Stimulated activated effector memory CD8-positive, alpha-beta T cell treated with anti-CD3 and anti-CD28 coated beads, Interleukin-12 subunit alpha, Interleukin-12 subunit beta, amount 100 ng/mL, for 72 hours (primary cell): ENCODE data around the gene DMKN.

Experiments used
- ATAC-seq: fragments of 150-1000 bp; cut with Tn5 transposase; 2 replicates; pipeline ENCODE4 v1.10.0; 2021
- DNase-seq, 2 donors: peaks; one replicate each; pipeline ENCODE4 v3.0.0; 2021 to 2022; ENCODE audit warnings: low spot score in 2 of 2
- H3K27ac Mint-ChIP-seq: one replicate; pipeline ENCODE4 v1.8.0; 2022; ENCODE audit warnings: mild to moderate bottlenecking, mixed read lengths
- H3K36me3 Mint-ChIP-seq: one replicate; pipeline ENCODE4 v1.8.0; 2022; ENCODE audit warnings: mild to moderate bottlenecking, mixed read lengths
- H3K4me1 Mint-ChIP-seq: one replicate; pipeline ENCODE4 v1.8.0; 2022; ENCODE audit warnings: mixed read lengths
- H3K4me3 Mint-ChIP-seq: one replicate; pipeline ENCODE4 v1.8.0; 2022; ENCODE audit warnings: mild to moderate bottlenecking, mixed read lengths
- H3K9me3 Mint-ChIP-seq: one replicate; pipeline ENCODE4 v1.8.0; 2022; ENCODE audit warnings: mixed read lengths

DMKN gene

DNA sequence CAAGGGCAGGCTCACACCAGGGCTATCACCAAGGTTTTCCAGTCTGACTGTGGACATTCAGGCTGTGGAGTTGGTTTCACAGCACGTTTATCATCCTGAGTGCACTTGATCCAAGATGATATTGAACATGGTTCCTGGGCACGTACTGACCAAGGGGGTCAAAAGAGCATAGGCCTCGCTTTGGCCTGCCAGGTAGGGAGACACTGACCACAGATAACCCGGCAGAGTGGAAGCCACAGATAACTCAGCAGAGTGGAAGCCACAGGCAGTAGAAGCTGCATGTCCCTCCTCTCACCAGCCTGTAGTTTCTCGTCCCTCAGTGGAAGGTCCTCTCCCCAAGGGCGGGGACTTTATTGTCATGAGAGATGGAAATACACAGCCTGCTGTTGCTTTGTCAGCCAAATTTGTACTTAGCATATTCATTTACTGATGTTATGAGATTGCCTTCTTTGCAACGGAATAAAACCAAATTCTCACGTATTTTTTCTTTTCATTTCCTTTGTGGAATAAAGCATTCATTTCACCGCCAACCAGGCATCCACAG is 14.4 kb downstream of the DMKN start:
- H3K4me1 Mint-ChIP-seq: peaks cover 10% of the 10 kb centered on the region
- H3K27ac Mint-ChIP-seq: no peak overlapping the region
- H3K36me3 Mint-ChIP-seq: no peaks in the 10 kb centered on the region
- DNase-seq (no peak), ATAC-seq (no peak)
- no peak overlapping the region for H3K4me3 Mint-ChIP-seq
- no peaks in the 10 kb centered on the region for H3K9me3 Mint-ChIP-seq

DNA sequence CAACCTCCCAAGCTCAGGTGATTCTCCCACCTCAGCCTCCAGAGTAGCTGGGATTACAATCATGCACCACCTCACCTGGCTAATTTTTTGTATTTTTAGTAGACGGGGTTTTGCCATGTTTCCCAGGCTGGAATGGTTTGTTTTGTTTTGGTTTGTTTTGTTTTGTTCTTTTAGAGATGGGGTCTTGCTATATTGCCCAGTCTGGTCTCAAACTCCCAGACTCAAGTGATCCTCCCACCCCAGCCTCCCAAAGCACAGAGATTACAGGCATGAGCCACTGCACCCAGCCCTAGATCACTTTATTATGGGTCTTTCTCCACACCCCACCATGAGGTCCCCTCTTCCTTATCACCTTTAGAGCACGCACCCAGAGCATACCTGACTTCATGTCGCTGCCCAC is 15.2 kb downstream of the DMKN start:
- ATAC-seq (no peak), DNase-seq (no peak)
- Mint-ChIP-seq H3K27ac (no peak overlapping the region), H3K4me1 (peaks cover 10% of the 10 kb centered on the region), H3K36me3 (no peaks in the 10 kb centered on the region), H3K4me3 (no peak overlapping the region), H3K9me3 (no peaks in the 10 kb centered on the region)

DNA sequence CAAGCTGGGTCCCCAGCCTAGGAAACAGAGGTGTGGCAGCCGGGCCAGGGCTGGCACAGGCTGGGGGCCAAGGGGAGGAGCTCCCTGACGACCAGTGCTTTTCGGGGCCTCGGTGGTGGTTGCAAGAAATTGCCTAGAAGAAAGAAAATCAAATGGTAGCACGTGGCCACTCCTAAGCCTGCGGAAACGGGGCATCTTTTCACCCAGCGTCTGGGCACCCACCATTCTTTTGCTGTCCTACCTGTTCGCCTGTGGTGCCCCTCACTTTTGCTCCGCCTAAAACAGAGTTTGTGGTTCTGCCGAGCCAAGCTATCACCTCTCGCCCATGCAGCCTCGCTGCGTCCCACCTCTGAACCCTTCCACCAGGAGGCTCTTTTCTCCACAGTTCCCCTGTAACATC is 16.0 kb downstream of the DMKN start:
- Mint-ChIP-seq H3K9me3 (no peaks in the 10 kb centered on the region), H3K4me3 (no peak overlapping the region), H3K36me3 (no peaks in the 10 kb centered on the region), H3K4me1 (peaks cover 10% of the 10 kb centered on the region), H3K27ac (no peak overlapping the region)
- ATAC-seq: no peak
- no peak for DNase-seq

DNA sequence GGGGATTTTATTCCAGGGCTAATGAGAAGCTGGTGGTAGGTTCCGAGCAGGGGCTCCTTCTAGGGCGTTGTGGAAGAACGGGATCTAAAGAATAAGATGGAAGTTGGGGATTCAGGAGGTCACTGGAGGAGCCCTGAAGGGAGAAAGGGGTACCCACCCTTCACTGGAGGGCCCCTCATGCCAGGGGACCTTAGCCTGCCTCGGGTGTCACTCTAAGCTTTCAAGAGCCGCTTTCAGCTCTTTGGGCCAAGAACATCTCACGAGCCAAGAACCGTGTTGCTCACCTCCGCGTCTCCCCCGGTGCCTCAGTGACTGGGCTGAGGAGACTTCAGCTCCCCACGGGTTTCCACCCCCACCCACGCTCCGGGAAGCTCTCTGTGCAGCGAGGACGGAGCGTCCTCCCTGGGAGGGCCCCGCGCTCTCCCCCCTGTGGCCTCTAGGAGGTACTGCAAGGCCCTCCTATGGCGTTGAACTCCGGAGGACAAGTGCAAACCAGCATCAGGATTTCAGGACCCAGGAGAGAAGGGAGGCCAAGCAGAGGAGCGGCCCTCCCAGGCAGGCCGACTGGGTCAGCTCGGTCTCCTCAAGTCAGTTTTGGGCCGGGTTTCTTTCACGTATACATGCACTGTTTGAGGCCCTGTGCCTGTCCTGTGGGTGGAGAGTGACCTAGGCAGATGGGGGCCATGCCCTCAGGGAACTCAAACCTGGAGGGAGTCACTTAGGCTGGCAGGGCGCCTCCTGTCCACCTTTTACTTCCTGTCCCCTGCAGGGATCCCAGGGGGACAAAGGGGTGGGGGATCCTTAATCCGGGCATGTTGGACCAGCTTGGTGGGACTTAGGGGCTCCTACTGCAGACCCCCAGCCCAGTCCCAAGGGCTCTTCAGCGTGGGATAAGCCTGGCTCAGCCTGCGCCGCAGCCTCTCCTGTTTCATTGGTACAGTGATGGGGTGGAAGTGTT is 18.1 kb downstream of the DMKN start:
- no peaks in the 10 kb centered on the region for H3K9me3 Mint-ChIP-seq
- DNase-seq: peak; percentile 66 to 81
- peak overlapping the region; percentile 8 for H3K4me3 Mint-ChIP-seq
- peaks cover 10% of the 10 kb centered on the region for H3K4me1 Mint-ChIP-seq
- no peak overlapping the region for H3K27ac Mint-ChIP-seq
- peak; percentile 90 for ATAC-seq
- H3K36me3 Mint-ChIP-seq: no peaks in the 10 kb centered on the region

DNA sequence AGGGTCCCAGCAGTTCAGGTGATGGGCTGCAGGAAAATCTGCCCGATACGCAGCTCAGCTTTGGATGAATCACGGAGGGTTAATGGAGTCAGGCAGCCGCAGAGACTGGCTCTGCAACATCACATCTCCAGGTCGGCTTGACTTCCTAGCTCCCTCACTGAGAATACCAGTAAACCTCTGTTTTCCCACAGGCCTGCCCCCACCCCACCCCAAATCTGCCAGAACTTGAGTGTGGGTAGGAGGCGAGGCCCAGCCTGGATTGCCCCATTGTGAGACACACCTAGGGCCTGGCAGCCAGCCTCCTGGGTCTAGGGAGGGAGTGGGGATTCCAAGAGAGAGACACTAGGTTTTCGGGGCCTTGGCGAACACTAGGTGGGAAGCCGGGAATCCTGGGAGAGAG is 19.5 kb downstream of the DMKN start:
- Mint-ChIP-seq H3K4me3 (no peak overlapping the region), H3K9me3 (no peaks in the 10 kb centered on the region), H3K36me3 (no peaks in the 10 kb centered on the region), H3K4me1 (peaks cover 10% of the 10 kb centered on the region), H3K27ac (no peak overlapping the region)
- ATAC-seq (no peak), DNase-seq (no peak)

DNA sequence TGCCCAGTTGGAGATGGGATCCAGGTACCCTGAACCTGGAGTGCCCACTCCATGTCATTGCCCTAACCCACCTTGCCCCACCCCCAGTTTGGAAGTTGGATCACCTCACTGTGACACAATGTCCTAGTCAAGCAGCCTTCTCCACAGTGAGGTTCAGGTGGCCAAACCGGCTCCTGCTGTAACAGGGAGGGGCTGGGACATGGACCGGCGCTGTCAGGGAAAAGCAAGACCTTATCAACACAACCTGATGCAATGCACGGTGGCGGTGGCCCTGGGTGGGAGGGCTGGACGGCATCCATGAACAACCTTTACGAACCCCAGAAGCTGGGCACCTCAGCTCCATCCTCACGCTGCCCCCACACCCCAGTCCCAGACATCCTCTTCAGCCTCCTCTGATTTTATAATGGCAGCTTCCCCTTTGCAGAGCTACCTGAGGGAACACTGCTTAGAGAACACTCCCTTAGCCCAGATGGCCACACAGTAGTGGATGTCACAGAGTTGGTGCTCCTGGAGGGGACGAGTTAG is 21.6 kb downstream of the DMKN start:
- DNase-seq: no peak
- H3K9me3 Mint-ChIP-seq: no peaks in the 10 kb centered on the region
- no peak for ATAC-seq
- H3K4me1 Mint-ChIP-seq: peaks cover 10% of the 10 kb centered on the region
- no peak overlapping the region for H3K4me3 Mint-ChIP-seq
- no peak overlapping the region for H3K27ac Mint-ChIP-seq
- H3K36me3 Mint-ChIP-seq: no peaks in the 10 kb centered on the region

DNA sequence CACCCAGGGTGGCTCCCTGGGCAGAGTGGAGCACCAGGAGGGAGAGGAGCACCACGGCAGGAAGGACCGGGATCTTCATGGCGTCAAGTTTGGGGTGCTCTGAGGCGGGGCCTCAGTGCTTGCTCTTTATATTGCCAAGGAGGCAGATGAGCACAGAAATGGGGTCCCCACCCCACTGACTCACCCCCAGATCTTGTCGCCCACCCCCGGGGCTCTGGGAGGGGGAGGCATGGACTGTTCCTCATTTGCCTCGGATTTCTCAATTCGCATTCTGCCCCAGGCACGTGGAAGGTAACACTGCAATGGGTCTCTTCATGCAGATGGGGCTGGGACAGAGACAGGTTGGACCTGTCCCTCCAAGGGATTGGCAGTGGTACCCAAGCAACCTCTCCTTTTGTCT is 23.1 kb downstream of the DMKN start, which contains the start of gene KRTDAP:
Gene KRTDAP (minus strand): TSS at position 101 of the 400 bp plus-strand sequence. CDS start 22 bp downstream, at position 79.
- DNase-seq: no peak
- peaks cover 7% of the 10 kb centered on the region for H3K4me1 Mint-ChIP-seq
- no peak for ATAC-seq
- no peak within 1 kb of the TSS for H3K27ac Mint-ChIP-seq
- no peaks in the 10 kb centered on the region for H3K9me3 Mint-ChIP-seq
- no peak within 1 kb of the TSS for H3K4me3 Mint-ChIP-seq
- H3K36me3 Mint-ChIP-seq: no peaks in the 10 kb centered on the region

DNA sequence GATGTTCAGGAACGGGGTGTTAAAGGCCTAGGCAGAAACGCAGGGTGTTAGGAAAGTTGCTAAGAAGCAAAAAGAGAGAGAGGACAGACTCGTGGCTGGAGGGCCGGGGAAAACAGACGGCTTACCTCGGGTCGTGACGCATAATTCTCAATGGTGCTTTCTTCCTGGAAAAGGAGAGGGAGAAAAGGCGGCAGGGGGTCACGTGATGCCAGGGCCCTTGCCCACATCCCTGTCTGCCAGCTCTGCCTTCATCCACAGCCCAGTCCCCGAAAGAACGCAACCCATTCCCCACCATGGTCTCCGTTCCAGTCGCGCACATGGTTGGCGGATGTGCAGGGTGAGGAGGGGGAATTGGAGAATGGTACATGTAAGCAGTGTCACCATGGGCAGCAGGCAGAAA is 24.8 kb downstream of the DMKN start:
- Mint-ChIP-seq H3K4me1 (peaks cover 8% of the 10 kb centered on the region), H3K36me3 (no peaks in the 10 kb centered on the region), H3K9me3 (no peaks in the 10 kb centered on the region), H3K4me3 (no peak overlapping the region), H3K27ac (no peak overlapping the region)
- ATAC-seq (no peak), DNase-seq (no peak)

DNA sequence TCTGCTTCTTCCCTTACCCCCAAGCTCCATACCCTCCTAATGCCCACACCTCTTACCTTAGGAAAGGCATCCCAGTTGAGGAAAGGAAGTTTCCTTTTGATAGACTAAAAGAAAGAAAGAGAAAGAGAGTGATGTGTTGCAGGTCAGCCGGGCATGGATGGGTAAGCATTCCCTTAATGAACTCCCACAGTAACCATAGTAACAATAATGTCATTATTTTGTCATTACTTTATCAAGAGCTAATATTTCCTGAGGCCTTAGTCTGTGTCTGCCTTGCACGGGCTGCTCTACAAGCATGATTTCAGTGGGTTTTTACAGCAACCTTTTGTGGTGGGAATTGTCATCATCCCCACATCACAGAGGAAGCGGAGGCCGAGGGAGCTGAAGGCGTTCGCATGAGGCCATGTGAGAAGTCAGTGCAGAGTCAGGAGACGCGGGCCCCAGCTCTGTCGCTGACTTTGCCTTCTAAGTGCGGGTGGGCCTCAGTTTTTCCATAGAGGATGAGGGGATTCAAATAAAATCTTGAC is 25.7 kb downstream of the DMKN start:
- Mint-ChIP-seq H3K36me3 (no peaks in the 10 kb centered on the region), H3K4me1 (peaks cover 8% of the 10 kb centered on the region), H3K4me3 (no peak overlapping the region), H3K27ac (no peak overlapping the region), H3K9me3 (no peaks in the 10 kb centered on the region)
- DNase-seq (no peak), ATAC-seq (peak; percentile 70)

DNA sequence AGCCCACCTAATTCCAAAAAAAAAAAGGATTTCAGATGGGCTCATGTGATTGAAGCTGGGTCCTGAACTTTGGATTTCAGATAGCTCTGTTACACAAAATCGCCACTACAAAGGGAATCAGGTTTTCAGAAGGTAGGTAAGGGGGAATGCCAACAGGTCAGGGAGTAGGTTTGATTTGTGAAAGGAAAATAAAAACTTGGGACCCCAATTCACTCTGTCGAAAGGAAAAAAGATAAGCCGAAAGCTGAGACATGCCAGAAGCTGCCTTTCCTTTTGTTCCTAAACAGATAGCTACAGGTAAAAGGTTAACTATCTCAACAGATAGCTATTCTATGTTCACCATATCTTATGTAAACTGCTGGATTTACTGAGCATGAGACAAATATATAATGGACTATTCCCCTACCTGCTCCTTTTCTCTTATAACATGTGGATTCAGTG is 27.2 kb downstream of the DMKN start:
- ATAC-seq (no peak), DNase-seq (no peak)
- no peak overlapping the region for H3K27ac Mint-ChIP-seq
- H3K9me3 Mint-ChIP-seq: no peaks in the 10 kb centered on the region
- H3K36me3 Mint-ChIP-seq: no peaks in the 10 kb centered on the region
- H3K4me3 Mint-ChIP-seq: no peak overlapping the region
- peaks cover 8% of the 10 kb centered on the region for H3K4me1 Mint-ChIP-seq

DNA sequence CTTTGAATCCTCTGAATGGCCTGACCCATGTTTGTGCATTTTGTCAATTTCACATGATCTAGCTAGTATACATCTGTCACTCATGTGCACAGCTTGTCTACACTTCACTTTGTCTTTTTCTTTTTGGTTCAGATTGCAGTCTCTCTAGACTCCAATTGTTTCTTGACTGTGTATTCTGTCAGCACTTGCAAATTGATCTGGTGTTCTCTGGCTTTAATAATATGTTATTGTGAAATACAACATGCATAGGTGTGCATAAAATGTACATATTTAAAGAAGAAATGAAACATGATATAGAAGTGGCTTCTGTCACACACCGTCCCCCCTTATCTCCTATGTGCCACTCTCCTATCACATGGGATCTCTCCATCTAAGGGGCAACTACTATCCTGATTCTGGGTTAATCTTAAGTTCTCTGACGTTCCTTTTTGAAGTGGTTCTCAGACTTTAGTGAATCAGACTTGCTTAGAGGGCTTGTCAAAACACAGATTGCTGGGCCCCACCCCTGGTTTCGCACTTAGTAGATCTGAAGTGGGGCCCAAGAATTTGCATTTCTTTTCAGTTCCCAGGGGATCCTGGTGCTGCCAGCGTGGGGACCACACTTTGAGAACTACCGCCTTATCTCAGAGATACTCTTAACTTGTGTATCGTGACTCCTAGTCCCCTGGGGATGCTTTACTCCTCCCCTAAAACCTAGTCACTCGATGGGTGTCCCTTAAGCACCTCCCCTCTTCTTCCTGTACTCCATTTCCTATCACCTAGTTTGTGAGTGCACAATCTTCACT is 29.0 kb downstream of the DMKN start:
- ATAC-seq (peak; percentile 67), DNase-seq (no peak)
- Mint-ChIP-seq H3K4me3 (no peak overlapping the region), H3K4me1 (peaks cover 8% of the 10 kb centered on the region), H3K36me3 (no peaks in the 10 kb centered on the region), H3K9me3 (no peaks in the 10 kb centered on the region), H3K27ac (no peak overlapping the region)

DNA sequence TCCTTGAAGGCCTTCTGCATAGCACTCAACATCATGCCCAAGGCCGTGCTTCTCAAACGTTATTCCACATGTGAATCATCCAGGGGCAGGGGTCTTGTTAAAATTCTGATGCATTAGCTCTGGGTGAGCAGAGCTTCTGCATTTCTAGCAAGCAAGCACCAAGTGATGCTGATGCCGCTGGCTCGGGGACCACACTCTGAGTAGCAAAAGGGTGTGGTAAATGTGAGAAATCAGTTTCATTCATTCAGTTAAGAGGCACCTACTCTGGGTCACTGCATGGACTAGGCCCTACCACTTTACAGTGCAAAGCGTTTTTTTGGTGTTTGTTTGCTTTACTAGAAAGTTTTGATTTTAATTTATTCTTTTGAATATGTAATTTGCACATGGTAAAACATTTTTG is 30.4 kb downstream of the DMKN start:
- Mint-ChIP-seq H3K9me3 (no peaks in the 10 kb centered on the region), H3K4me3 (no peak overlapping the region), H3K27ac (no peak overlapping the region), H3K4me1 (peaks cover 8% of the 10 kb centered on the region), H3K36me3 (no peaks in the 10 kb centered on the region)
- ATAC-seq (no peak), DNase-seq (no peak)

DNA sequence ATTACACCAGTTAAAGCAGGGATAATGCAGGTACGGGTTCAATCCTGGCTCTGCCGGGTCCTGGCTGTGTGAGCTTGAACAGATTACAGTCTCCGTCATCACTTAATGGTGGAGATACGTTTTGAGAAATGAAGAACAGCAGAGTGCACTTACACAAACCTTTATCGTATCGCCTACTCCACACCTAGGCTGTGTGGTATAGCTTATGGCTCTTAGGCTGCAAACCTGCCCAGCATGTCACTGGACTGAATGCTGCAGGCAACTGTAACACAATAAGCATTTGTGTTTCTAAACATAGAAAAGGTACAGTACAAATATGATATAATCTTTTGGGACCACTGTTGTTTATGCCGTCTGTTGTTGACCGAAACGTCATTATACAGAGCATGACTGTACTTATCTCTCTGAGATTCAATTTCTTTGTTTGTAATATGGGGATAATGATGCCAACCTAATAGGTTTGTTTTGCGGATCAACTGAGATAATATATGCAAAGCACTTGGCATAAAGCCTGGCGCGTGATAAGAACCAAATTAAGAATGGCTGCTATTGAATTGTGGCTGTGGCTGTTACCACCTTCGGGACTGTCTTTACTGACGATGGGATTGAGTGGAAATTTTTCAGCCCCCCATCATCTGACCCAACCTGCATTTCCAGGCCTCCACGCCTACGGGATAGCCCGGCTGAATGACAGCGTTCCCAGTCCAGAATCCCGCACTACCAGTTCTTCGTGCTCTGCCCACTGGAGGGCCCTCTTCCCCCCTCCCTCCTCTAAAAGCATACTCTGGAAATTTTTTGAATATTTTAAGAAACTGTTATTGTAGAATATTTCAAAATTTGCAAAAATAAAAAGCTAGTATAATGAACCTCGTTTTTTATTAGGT is 34.4 kb downstream of the DMKN start:
- H3K4me1 Mint-ChIP-seq: peaks cover 8% of the 10 kb centered on the region
- no peak for DNase-seq
- no peaks in the 10 kb centered on the region for H3K9me3 Mint-ChIP-seq
- H3K36me3 Mint-ChIP-seq: no peaks in the 10 kb centered on the region
- no peak overlapping the region for H3K27ac Mint-ChIP-seq
- no peak overlapping the region for H3K4me3 Mint-ChIP-seq
- no peak for ATAC-seq

DNA sequence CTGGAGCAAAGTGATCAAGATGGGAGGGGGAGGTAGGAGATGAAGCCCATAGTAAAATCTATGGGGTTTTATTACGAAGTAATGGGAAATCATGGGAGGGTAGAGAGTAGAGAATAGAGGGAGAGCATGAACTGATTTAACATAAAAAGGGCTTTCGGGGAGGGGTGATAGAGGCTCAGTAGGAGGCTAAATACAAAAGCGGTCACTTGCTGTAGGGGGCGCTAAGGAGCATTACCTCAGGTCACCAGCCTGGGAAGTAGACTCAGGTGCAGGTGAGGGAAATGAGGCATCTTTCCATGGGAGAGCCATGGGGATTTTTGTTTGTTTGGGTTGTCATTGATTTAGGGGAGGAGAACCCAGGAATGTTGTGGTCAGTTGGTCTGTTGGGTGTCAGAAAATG is 37.3 kb downstream of the DMKN start:
- ATAC-seq (no peak), DNase-seq (no peak)
- Mint-ChIP-seq H3K4me3 (no peak overlapping the region), H3K27ac (peak overlapping the region; percentile 13), H3K4me1 (peaks cover 8% of the 10 kb centered on the region), H3K36me3 (no peaks in the 10 kb centered on the region), H3K9me3 (no peaks in the 10 kb centered on the region)
